HEK293 (cell line): ENCODE results near the gene IDH3B.

Experiments
- GFI1B ChIP-seq: fragments of 450-650 bp; formaldehyde crosslinking; IDR thresholded peaks from 2 replicates; pipeline ENCODE4 v1.5.1; 2016; ENCODE audit warnings: missing biosample characterization, missing genetic modification characterization
- KLF8 ChIP-seq: fragments of 450-650 bp; formaldehyde crosslinking; IDR thresholded peaks from 2 replicates; pipeline ENCODE4 v1.5.1; 2016; ENCODE audit warnings: missing biosample characterization, missing genetic modification characterization
- REPIN1 ChIP-seq: fragments of 450-650 bp; formaldehyde crosslinking; IDR thresholded peaks from 2 replicates; pipeline ENCODE4 v1.5.1; 2017; ENCODE audit warnings: missing biosample characterization, missing genetic modification characterization, low read depth
- TRIM28 ChIP-seq: IDR thresholded peaks from 2 replicates; pipeline ENCODE4 v1.6.1; 2011; ENCODE audit warnings: low read length, control low read depth, borderline replicate concordance
- ZBTB48 ChIP-seq: fragments of 450-650 bp; formaldehyde crosslinking; IDR thresholded peaks from 2 replicates; pipeline ENCODE4 v1.5.1; 2016; ENCODE audit warnings: missing biosample characterization, missing genetic modification characterization
- ZNF184 ChIP-seq: fragments of 450-650 bp; IDR thresholded peaks from 2 replicates; pipeline ENCODE4 v1.5.1; 2018; ENCODE audit warnings: missing biosample characterization, mild to moderate bottlenecking, missing genetic modification characterization
- ZNF2 ChIP-seq: fragments of 450-650 bp; formaldehyde crosslinking; IDR thresholded peaks from 2 replicates; pipeline ENCODE4 v1.5.1; 2016; ENCODE audit warnings: missing biosample characterization, missing genetic modification characterization
- ZNF394 ChIP-seq: fragments of 450-650 bp; formaldehyde crosslinking; IDR thresholded peaks from 2 replicates; pipeline ENCODE4 v1.5.1; 2016; ENCODE audit warnings: missing biosample characterization, missing genetic modification characterization, mild to moderate bottlenecking, moderate library complexity, borderline replicate concordance
- ZNF501 ChIP-seq: fragments of 450-650 bp; formaldehyde crosslinking; IDR thresholded peaks from 2 replicates; pipeline ENCODE4 v1.5.1; 2016; ENCODE audit warnings: missing biosample characterization, missing genetic modification characterization
- ZNF521 ChIP-seq: fragments of 450-650 bp; formaldehyde crosslinking; IDR thresholded peaks from 2 replicates; pipeline ENCODE4 v1.5.1; 2017; ENCODE audit warnings: missing biosample characterization, mild to moderate bottlenecking, missing genetic modification characterization
- TF ChIP-seq, protein P1 (sequence below): fragments of 450-650 bp; formaldehyde crosslinking; conservative IDR thresholded peaks from 2 replicates; pipeline ENCODE4 v1.5.1; 2016; ENCODE audit warnings: low read depth, missing biosample characterization, missing genetic modification characterization
- TF ChIP-seq, protein P2 (sequence below): fragments of 450-650 bp; formaldehyde crosslinking; IDR thresholded peaks from 2 replicates; pipeline ENCODE4 v1.5.1; 2016; ENCODE audit warnings: missing biosample characterization, missing genetic modification characterization
- TF ChIP-seq, protein P3 (sequence below): fragments of 450-650 bp; formaldehyde crosslinking; IDR thresholded peaks from 2 replicates; pipeline ENCODE4; 2016; ENCODE audit warnings: missing biosample characterization, missing genetic modification characterization
- TF ChIP-seq, protein P4 (sequence below): fragments of 450-650 bp; formaldehyde crosslinking; IDR thresholded peaks from 2 replicates; pipeline ENCODE4 v1.5.1; 2017; ENCODE audit warnings: missing biosample characterization, missing genetic modification characterization
- TF ChIP-seq, protein P5 (sequence below): fragments of 450-650 bp; IDR thresholded peaks from 2 replicates; pipeline ENCODE4 v1.5.1; 2018; ENCODE audit warnings: missing biosample characterization, mild to moderate bottlenecking, missing genetic modification characterization
- TF ChIP-seq, protein P6 (sequence below): fragments of 450-650 bp; formaldehyde crosslinking; IDR thresholded peaks from 2 replicates; pipeline ENCODE4 v1.5.1; 2017; ENCODE audit warnings: missing biosample characterization, missing genetic modification characterization
- TF ChIP-seq, protein P7 (sequence below): sonication (generic); formaldehyde crosslinking; IDR thresholded peaks from 2 replicates; pipeline ENCODE4 v1.8.1; 2022; ENCODE audit warnings: mild to moderate bottlenecking, moderate library complexity, missing genetic modification reagents
- TF ChIP-seq, protein P8 (sequence below): fragments of 450-650 bp; formaldehyde crosslinking; IDR thresholded peaks from 2 replicates; pipeline ENCODE4 v1.5.1; 2016; ENCODE audit warnings: missing biosample characterization, missing genetic modification characterization
- TF ChIP-seq, protein P9 (sequence below): fragments of 450-650 bp; formaldehyde crosslinking; IDR thresholded peaks from 2 replicates; pipeline ENCODE4 v1.5.1; 2017; ENCODE audit warnings: missing biosample characterization, mild to moderate bottlenecking, missing genetic modification characterization, moderate library complexity

IDH3B gene

DNA sequence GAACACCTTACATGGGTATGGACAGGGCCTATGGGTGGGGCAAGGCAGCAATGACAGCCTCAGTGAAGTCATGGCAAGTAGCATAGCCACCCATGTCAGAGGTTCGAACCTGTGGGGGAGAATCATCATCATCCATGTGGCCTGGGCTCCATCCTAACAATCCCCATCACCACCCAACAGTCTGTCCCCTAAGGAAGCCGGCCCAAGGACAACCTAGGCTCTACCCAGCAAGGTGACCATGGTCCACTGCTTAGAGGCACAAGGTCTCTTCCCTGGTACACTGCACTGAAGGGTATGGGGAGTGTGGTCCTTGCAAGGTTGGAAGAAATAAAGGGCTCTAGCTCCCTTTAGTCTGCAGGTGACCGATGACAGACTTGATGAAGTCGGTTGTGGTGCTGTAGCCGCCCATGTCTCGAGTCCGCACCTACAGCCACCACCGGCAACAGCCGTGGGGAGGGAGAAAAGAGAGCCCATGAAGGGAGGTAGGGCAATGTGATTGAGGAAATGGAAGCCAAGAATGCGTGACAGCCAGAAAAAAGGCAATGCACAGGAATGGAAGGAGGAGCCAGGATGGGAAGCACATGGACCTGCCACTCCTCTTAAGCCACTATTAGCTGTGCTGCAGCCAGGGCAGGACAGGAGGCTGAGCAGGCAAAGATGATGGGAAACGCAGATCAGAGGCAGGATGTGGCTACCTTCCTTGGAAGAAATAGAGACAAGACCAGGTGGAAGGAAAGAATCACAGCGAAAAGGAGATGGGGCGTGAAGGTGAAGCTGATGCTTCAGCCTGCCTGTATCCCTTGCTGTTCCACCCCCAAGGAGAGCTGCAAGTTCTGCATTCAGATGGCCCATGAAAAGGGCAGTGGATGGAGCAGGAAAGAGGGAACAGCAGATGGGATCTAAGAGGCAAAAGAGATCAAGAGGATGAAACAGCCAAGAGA lies 5.3 kb downstream of the IDH3B start (continued):
- TF ChIP-seq, protein P1, sequence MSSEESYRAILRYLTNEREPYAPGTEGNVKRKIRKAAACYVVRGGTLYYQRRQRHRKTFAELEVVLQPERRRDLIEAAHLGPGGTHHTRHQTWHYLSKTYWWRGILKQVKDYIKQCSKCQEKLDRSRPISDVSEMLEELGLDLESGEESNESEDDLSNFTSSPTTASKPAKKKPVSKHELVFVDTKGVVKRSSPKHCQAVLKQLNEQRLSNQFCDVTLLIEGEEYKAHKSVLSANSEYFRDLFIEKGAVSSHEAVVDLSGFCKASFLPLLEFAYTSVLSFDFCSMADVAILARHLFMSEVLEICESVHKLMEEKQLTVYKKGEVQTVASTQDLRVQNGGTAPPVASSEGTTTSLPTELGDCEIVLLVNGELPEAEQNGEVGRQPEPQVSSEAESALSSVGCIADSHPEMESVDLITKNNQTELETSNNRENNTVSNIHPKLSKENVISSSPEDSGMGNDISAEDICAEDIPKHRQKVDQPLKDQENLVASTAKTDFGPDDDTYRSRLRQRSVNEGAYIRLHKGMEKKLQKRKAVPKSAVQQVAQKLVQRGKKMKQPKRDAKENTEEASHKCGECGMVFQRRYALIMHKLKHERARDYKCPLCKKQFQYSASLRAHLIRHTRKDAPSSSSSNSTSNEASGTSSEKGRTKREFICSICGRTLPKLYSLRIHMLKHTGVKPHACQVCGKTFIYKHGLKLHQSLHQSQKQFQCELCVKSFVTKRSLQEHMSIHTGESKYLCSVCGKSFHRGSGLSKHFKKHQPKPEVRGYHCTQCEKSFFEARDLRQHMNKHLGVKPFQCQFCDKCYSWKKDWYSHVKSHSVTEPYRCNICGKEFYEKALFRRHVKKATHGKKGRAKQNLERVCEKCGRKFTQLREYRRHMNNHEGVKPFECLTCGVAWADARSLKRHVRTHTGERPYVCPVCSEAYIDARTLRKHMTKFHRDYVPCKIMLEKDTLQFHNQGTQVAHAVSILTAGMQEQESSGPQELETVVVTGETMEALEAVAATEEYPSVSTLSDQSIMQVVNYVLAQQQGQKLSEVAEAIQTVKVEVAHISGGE (tag by site-specific recombination) = no peak
- TF ChIP-seq ZNF394 (no peak), ZNF2 (tag by site-specific recombination) (no peak), REPIN1 (tag by site-specific recombination) (no peak), ZNF521 (tag by site-specific recombination) (no peak), ZNF184 (tag by site-specific recombination) (no peak), GFI1B (tag by site-specific recombination) (no peak), TRIM28 (no peak), KLF8 (tag by site-specific recombination) (no peak; the same call in none of the 2 replicates), ZNF501 (tag by site-specific recombination) (no peak; the same call in 1 of the 2 replicates), ZBTB48 (tag by site-specific recombination) (no peak)
- TF ChIP-seq, protein P2, sequence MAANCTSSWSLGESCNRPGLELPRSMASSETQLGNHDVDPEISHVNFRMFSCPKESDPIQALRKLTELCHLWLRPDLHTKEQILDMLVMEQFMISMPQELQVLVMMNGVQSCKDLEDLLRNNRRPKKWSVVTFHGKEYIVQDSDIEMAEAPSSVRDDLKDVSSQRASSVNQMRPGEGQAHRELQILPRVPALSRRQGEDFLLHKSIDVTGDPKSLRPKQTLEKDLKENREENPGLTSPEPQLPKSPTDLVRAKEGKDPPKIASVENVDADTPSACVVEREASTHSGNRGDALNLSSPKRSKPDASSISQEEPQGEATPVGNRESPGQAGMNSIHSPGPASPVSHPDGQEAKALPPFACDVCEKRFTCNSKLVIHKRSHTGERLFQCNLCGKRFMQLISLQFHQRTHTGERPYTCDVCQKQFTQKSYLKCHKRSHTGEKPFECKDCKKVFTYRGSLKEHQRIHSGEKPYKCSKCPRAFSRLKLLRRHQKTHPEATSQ (tag by site-specific recombination) = no peak
- TF ChIP-seq, protein P3, sequence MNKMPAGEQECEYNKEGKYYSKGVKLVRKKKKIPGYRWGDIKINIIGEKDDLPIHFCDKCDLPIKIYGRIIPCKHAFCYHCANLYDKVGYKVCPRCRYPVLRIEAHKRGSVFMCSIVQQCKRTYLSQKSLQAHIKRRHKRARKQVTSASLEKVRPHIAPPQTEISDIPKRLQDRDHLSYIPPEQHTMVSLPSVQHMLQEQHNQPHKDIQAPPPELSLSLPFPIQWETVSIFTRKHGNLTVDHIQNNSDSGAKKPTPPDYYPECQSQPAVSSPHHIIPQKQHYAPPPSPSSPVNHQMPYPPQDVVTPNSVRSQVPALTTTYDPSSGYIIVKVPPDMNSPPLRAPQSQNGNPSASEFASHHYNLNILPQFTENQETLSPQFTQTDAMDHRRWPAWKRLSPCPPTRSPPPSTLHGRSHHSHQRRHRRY (tag by site-specific recombination) = no peak
- TF ChIP-seq, protein P4, sequence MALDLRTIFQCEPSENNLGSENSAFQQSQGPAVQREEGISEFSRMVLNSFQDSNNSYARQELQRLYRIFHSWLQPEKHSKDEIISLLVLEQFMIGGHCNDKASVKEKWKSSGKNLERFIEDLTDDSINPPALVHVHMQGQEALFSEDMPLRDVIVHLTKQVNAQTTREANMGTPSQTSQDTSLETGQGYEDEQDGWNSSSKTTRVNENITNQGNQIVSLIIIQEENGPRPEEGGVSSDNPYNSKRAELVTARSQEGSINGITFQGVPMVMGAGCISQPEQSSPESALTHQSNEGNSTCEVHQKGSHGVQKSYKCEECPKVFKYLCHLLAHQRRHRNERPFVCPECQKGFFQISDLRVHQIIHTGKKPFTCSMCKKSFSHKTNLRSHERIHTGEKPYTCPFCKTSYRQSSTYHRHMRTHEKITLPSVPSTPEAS (tag by site-specific recombination) = no peak
- TF ChIP-seq, protein P5, sequence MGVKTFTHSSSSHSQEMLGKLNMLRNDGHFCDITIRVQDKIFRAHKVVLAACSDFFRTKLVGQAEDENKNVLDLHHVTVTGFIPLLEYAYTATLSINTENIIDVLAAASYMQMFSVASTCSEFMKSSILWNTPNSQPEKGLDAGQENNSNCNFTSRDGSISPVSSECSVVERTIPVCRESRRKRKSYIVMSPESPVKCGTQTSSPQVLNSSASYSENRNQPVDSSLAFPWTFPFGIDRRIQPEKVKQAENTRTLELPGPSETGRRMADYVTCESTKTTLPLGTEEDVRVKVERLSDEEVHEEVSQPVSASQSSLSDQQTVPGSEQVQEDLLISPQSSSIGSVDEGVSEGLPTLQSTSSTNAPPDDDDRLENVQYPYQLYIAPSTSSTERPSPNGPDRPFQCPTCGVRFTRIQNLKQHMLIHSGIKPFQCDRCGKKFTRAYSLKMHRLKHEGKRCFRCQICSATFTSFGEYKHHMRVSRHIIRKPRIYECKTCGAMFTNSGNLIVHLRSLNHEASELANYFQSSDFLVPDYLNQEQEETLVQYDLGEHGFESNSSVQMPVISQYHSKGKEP (tag by site-specific recombination) = no peak
- TF ChIP-seq, protein P6, sequence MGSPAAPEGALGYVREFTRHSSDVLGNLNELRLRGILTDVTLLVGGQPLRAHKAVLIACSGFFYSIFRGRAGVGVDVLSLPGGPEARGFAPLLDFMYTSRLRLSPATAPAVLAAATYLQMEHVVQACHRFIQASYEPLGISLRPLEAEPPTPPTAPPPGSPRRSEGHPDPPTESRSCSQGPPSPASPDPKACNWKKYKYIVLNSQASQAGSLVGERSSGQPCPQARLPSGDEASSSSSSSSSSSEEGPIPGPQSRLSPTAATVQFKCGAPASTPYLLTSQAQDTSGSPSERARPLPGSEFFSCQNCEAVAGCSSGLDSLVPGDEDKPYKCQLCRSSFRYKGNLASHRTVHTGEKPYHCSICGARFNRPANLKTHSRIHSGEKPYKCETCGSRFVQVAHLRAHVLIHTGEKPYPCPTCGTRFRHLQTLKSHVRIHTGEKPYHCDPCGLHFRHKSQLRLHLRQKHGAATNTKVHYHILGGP = no peak
- TF ChIP-seq, protein P7, sequence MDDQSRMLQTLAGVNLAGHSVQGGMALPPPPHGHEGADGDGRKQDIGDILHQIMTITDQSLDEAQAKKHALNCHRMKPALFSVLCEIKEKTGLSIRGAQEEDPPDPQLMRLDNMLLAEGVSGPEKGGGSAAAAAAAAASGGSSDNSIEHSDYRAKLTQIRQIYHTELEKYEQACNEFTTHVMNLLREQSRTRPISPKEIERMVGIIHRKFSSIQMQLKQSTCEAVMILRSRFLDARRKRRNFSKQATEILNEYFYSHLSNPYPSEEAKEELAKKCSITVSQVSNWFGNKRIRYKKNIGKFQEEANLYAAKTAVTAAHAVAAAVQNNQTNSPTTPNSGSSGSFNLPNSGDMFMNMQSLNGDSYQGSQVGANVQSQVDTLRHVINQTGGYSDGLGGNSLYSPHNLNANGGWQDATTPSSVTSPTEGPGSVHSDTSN (CRISPR knock-in tag) = no peak
- TF ChIP-seq, protein P8, sequence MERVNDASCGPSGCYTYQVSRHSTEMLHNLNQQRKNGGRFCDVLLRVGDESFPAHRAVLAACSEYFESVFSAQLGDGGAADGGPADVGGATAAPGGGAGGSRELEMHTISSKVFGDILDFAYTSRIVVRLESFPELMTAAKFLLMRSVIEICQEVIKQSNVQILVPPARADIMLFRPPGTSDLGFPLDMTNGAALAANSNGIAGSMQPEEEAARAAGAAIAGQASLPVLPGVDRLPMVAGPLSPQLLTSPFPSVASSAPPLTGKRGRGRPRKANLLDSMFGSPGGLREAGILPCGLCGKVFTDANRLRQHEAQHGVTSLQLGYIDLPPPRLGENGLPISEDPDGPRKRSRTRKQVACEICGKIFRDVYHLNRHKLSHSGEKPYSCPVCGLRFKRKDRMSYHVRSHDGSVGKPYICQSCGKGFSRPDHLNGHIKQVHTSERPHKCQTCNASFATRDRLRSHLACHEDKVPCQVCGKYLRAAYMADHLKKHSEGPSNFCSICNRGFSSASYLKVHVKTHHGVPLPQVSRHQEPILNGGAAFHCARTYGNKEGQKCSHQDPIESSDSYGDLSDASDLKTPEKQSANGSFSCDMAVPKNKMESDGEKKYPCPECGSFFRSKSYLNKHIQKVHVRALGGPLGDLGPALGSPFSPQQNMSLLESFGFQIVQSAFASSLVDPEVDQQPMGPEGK (tag by site-specific recombination) = peak; percentile 54
- TF ChIP-seq, protein P9, sequence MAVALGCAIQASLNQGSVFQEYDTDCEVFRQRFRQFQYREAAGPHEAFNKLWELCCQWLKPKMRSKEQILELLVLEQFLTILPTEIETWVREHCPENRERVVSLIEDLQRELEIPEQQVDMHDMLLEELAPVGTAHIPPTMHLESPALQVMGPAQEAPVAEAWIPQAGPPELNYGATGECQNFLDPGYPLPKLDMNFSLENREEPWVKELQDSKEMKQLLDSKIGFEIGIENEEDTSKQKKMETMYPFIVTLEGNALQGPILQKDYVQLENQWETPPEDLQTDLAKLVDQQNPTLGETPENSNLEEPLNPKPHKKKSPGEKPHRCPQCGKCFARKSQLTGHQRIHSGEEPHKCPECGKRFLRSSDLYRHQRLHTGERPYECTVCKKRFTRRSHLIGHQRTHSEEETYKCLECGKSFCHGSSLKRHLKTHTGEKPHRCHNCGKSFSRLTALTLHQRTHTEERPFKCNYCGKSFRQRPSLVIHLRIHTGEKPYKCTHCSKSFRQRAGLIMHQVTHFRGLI (tag by site-specific recombination) = no peak
